GM12864 (cell line): ENCODE results near the gene PDIA6.
"Not testable (repeated sequence)": the region's sequence is repeated elsewhere in the genome, so short reads cannot be mapped to it uniquely, and the experiment has no call there.

Source experiments
- DNase-seq: peaks from one replicate; pipeline ENCODE4 v3.0.0-alpha.2; 2011; ENCODE audit warnings: low read depth
- H3K4me3 ChIP-seq: 2 replicates; pipeline ENCODE4 v1.5.1; 2011; ENCODE audit warnings: mild to moderate bottlenecking, low read depth, low read length, control low read depth
- CTCF ChIP-seq: IDR thresholded peaks from 2 replicates; pipeline ENCODE4 v1.5.1; 2011; ENCODE audit warnings: low read depth, mild to moderate bottlenecking, moderate library complexity, low read length, control low read depth, inconsistent platforms; ENCODE audit errors: missing control alignments

The PDIA6 gene

GRCh38 chr2:10806543-10806942, 6.0 kb downstream of the PDIA6 start:
- DNase-seq: no peak
- TF ChIP-seq CTCF: no peak
- no peak overlapping the region for H3K4me3 ChIP-seq

GRCh38 chr2:10805990-10806389, 6.6 kb downstream of the PDIA6 start:
- H3K4me3 ChIP-seq, DNase-seq: not testable (repeated sequence)

GRCh38 chr2:10802657-10803056, 9.9 kb downstream of the PDIA6 start:
- no peak overlapping the region for H3K4me3 ChIP-seq
- TF ChIP-seq CTCF: no peak

GRCh38 chr2:10800163-10800562, 12.4 kb downstream of the PDIA6 start:
- H3K4me3 ChIP-seq: no peak overlapping the region
- no peak for TF ChIP-seq CTCF
- DNase-seq: no peak

More at GRCh38 chr2:10802657-10803056, 9.9 kb downstream of the PDIA6 start:
- DNase-seq: no peak

GRCh38 chr2:10798783-10799182, 13.8 kb downstream of the PDIA6 start:
- DNase-seq: no peak
- H3K4me3 ChIP-seq: no peak overlapping the region
- no peak for TF ChIP-seq CTCF

- no peak for DNase-seq
- no peak for TF ChIP-seq CTCF
- no peak overlapping the region for H3K4me3 ChIP-seq
Observed at GRCh38 chr2:10796703-10797102, 15.9 kb downstream of the PDIA6 start.

GRCh38 chr2:10795508-10796046, 17.0 kb downstream of the PDIA6 start:
- no peak overlapping the region for H3K4me3 ChIP-seq

More at GRCh38 chr2:10795508-10796046, 17.0 kb downstream of the PDIA6 start:
- DNase-seq: no peak
- TF ChIP-seq CTCF: no peak
